IPS-NIHi7 (cell line): ENCODE results near the gene PLXNB1.
A peak's percentile ranks its signal among the peaks of the same experiment; 100 is the strongest.
"Not testable (repeated sequence)": the region's sequence is repeated elsewhere in the genome, so short reads cannot be mapped to it uniquely, and the experiment has no call there.

Experiments
- DNase-seq: peaks from one replicate; pipeline ENCODE4 v3.0.0; 2012; ENCODE audit warnings: mixed read lengths; ENCODE audit errors: extremely low spot score

The PLXNB1 gene, protein sequence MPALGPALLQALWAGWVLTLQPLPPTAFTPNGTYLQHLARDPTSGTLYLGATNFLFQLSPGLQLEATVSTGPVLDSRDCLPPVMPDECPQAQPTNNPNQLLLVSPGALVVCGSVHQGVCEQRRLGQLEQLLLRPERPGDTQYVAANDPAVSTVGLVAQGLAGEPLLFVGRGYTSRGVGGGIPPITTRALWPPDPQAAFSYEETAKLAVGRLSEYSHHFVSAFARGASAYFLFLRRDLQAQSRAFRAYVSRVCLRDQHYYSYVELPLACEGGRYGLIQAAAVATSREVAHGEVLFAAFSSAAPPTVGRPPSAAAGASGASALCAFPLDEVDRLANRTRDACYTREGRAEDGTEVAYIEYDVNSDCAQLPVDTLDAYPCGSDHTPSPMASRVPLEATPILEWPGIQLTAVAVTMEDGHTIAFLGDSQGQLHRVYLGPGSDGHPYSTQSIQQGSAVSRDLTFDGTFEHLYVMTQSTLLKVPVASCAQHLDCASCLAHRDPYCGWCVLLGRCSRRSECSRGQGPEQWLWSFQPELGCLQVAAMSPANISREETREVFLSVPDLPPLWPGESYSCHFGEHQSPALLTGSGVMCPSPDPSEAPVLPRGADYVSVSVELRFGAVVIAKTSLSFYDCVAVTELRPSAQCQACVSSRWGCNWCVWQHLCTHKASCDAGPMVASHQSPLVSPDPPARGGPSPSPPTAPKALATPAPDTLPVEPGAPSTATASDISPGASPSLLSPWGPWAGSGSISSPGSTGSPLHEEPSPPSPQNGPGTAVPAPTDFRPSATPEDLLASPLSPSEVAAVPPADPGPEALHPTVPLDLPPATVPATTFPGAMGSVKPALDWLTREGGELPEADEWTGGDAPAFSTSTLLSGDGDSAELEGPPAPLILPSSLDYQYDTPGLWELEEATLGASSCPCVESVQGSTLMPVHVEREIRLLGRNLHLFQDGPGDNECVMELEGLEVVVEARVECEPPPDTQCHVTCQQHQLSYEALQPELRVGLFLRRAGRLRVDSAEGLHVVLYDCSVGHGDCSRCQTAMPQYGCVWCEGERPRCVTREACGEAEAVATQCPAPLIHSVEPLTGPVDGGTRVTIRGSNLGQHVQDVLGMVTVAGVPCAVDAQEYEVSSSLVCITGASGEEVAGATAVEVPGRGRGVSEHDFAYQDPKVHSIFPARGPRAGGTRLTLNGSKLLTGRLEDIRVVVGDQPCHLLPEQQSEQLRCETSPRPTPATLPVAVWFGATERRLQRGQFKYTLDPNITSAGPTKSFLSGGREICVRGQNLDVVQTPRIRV (N-terminal part only)

DNA sequence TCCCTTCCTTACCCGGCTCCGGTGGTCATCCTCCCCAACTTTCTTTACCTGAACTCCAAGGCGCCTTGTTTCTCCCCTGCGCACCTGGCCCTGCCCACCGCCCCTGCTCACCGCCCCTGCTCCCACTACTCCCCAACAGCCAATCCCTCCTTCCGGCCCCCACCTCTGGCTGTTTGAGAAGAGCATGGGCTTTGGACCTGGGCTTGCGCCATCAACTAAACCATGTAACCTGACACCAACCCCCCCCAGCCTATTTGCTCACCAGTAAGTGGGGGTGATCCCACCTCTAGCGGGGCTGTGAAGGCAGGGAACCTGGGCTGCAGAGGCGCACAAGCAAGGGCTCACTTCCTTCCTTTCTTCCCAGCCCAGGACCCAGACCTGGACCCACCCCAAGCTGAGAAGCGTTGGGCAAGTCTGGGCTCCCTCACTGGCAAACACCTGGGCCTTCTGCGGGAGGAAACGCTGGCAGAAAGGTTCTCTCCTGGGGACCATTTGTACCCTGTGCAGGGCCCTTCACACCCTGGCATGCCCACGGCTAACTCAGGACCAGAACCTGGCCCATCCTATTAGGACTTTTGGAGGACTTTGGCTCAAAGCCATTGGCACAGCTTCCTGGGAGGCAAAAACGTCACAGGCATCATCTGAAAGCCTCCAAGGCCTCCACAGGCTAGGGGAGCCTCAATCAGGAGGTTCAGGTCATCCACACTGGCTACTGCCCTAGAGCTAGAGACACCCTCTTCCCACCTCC is at the start of gene PLXNB1:
PLXNB1 (minus strand) TSS at position 127 of the 748 bp plus-strand sequence. CDS start 5,475 bp downstream, outside the sequence.
- DNase-seq = peak; percentile 92

- no peak for DNase-seq
These were observed 49.0 kb upstream of the PLXNB1 start for GRCh38 chr3:48478626-48479555.

DNA sequence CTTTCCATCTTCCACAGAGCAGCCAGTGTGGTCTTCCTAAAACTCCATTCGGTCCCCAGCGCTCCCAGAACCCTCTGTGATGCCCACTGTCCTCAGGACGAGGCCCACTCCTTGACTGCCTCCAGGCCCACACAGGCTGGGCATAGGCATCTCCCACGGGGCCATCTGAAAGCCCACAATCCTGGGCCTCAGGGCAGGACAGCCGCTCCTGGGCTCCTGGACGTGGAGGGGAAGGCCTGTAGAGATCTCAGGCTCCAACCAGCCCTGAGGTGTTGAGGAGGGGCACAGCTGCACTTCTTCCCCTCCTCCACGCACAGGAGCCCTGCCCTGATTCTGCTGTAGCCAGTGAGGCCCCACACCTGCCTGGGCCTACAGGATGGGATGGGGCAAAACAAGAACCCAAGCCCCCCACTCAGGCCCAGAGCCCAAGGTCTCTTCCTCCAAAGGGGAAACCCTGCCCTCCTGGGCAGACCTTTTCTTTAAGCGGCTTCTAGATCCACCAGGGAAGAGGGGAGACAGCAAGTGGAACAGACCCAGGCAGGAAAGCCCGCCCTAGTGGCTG is 48.2 kb upstream of the PLXNB1 start:
- no peak for DNase-seq

GRCh38 chr3:48476426-48477053 is 46.7 kb upstream of the PLXNB1 start:
- DNase-seq = no peak

DNA sequence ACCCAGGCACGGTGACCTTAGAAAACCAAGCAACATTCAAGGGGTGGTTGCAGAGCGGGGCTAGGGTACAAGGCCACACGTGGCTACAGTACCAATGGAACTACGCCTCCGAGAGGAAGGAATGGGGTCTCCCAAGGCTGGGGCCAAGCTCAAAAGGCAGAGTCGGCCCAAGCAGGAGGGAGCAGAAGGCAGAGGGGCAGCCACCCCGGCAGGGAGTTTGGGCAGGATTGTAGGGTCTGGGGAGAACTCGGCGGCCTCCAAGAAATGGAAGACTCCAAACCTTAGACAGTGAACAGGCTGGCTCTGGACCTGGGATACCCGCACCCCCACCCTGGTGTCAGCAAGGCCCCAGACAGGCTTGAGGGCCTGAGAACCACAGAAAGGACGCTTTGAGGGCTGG is 45.3 kb upstream of the PLXNB1 start:
- DNase-seq = peak; percentile 30

- DNase-seq = peak; percentile 89
These were observed 44.7 kb upstream of the PLXNB1 start for GRCh38 chr3:48474619-48475018.

GRCh38 chr3:48474031-48474430 is 44.1 kb upstream of the PLXNB1 start:
- DNase-seq = not testable (repeated sequence)

DNA sequence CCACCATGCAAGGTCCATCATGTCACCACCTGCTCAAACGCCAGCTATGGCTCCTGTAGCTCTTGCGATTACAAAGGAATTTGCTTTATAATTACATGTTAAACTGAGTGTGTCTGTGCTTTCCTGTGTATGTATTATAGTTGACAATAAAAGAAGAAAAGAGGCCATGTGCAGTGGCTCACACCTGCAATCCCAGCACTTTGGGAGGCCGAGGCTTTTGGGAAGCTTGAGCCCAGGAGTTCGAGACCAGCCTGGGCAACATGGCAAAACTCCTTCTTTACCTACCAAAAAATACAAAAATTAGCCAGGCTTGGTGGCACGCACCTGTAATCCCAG is 43.7 kb upstream of the PLXNB1 start:
- DNase-seq = no peak

- peak; percentile 94 for DNase-seq
These were observed 43.2 kb upstream of the PLXNB1 start for GRCh38 chr3:48472923-48473616.

GRCh38 chr3:48472673-48472922 is 42.7 kb upstream of the PLXNB1 start:
- DNase-seq = no peak

GRCh38 chr3:48470286-48470685 is 40.4 kb upstream of the PLXNB1 start:
- no peak for DNase-seq

- no peak for DNase-seq
These were observed 39.4 kb upstream of the PLXNB1 start for GRCh38 chr3:48469046-48469915.

- DNase-seq = no peak
These were observed 38.4 kb upstream of the PLXNB1 start for GRCh38 chr3:48468329-48468731.

DNA sequence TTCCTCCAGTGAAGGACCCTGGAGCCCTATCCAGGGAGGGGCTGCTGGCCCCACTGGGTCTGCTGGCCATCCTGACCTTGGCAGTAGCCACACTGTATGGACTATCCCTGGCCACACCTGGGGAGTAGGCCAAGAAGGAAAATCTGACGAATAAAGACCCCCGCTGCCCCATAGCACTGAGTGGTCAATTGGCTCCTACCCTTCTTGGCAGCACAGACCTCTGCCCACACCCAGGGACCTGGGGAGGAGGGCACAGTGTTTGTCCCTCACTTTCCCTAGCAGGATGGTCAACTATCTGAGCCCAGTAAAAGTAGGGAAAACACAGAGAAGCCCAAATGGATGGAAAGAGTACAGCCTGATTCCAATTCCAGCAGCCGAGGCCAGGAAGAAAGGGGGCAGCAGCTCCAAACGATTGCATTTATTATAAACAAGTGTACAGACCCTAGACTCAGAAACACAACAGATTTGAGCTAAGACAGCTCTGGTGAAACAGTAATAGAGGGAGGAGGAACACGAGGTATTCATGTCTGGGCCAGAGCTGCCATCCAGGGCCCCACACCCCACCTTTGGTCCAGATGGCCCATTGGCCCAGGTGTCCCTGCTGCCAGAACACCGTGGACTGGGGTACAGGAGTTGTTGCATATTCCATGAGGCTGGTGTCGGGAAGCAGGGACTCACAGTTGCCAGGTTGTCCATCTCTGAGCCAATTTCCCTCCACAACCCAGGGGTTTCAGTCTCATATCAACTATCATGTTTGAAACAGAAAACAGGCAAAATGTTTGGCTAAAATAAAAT is 37.8 kb upstream of the PLXNB1 start:
- no peak for DNase-seq

DNA sequence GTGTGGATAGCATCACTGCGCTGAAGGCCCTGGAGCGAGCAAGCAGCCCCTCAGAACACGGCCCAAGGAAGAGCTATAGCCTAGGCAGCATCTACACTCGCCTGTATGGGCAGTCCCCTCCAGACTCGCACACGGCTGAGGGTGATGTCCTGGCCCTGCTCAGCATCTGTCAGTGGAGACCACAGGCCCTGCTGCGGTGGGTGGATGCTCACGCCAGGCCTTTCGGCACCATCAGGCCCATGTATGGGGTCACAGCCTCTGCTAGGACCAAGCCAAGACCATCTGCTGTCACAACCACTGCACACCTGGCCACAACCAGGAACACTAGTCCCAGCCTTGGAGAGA is 37.2 kb upstream of the PLXNB1 start:
- DNase-seq = no peak

- no peak for DNase-seq
These were observed 36.7 kb upstream of the PLXNB1 start for GRCh38 chr3:48466386-48467109.
